A673 (cell line): Measurements from ENCODE around the gene C16orf74. TPM values are rescaled to one million over a fixed set of nuclear protein-coding genes. Genes with fewer than 3 reads are reported as not detected.

ENCODE experiments used
- BruUV-seq: library from RNA; stranded (reverse); fragments of 400-500 nt; replicated peaks from 2 replicates; lab custom pipeline; 2021; lab: Mats Ljungman, UMichigan
- CTCF ChIA-PET: fragments of 300-600 bp; sonication (Branson Sonifier 250); formaldehyde crosslinking; loops from one replicate; lab custom pipeline; 2022; ENCODE audit warnings: antibody characterized with exemption; lab: Charles Lee
- POLR2A ChIA-PET: fragments of 300-600 bp; sonication (Branson Sonifier 250); formaldehyde crosslinking; loops from one replicate; lab custom pipeline; 2022; ENCODE audit warnings: antibody characterized with exemption; ENCODE audit not compliant: low non-redundant PET; lab: Charles Lee
- DNase-seq: peaks from one replicate; pipeline ENCODE4 v3.0.0-alpha.2; 2015; ENCODE audit warnings: low spot score
- H3K27ac ChIP-seq: fragments of 200-600 bp; sonication (generic); 2 replicates; pipeline ENCODE4 v1.5.1; 2016; ENCODE audit warnings: mixed run types, low read depth, mild to moderate bottlenecking, mixed read lengths, antibody characterized with exemption, low read length; ENCODE audit not compliant: poor library complexity, severe bottlenecking
- H3K27me3 ChIP-seq: fragments of 200-600 bp; sonication (generic); replicated peaks from 2 replicates; pipeline ENCODE4 v1.6.1; 2017; ENCODE audit warnings: mixed run types, low read depth, mild to moderate bottlenecking, mixed read lengths, antibody characterized with exemption, low read length; ENCODE audit not compliant: insufficient read depth, poor library complexity
- H3K36me3 ChIP-seq: fragments of 200-600 bp; sonication (generic); 2 replicates; pipeline ENCODE4 v1.6.1; 2016; ENCODE audit warnings: mixed run types, mild to moderate bottlenecking, mixed read lengths, antibody characterized with exemption, low read length; ENCODE audit not compliant: insufficient read depth, poor library complexity, severe bottlenecking
- H3K4me1 ChIP-seq: fragments of 200-600 bp; sonication (generic); 2 replicates; pipeline ENCODE4 v1.6.1; 2017; ENCODE audit warnings: mixed run types, mild to moderate bottlenecking, mixed read lengths, antibody characterized with exemption, low read length; ENCODE audit not compliant: insufficient read depth, poor library complexity, severe bottlenecking
- H3K4me3 ChIP-seq: fragments of 200-600 bp; sonication (generic); 2 replicates; pipeline ENCODE4 v1.5.1; 2016; ENCODE audit warnings: low read depth, mixed run types, mild to moderate bottlenecking, mixed read lengths, low read length; ENCODE audit not compliant: poor library complexity, severe bottlenecking
- H3K9me3 ChIP-seq: fragments of 200-600 bp; sonication (generic); 2 replicates; pipeline ENCODE4 v1.6.1; 2016; ENCODE audit warnings: mixed run types, low read depth, mild to moderate bottlenecking, mixed read lengths, antibody characterized with exemption, low read length; ENCODE audit not compliant: poor library complexity, severe bottlenecking
- CTCF ChIP-seq: fragments of 300-800, 200-600 bp; sonication (generic); conservative IDR thresholded peaks from 2 replicates; pipeline ENCODE4 v1.5.1; 2017; ENCODE audit warnings: low read depth, mild to moderate bottlenecking, antibody characterized with exemption, low read length, moderate library complexity, mixed read lengths
- EZH2 ChIP-seq: fragments of 200-600 bp; sonication (generic); IDR thresholded peaks from 2 replicates; pipeline ENCODE4 v1.6.1; 2017; ENCODE audit warnings: borderline replicate concordance, low read depth, mild to moderate bottlenecking, mixed read lengths, antibody characterized with exemption, low read length; ENCODE audit not compliant: poor library complexity, severe bottlenecking
- intact Hi-C: fragments of 100-400 bp; cut with micrococcal nuclease; formaldehyde crosslinking; loops from one replicate; pipeline ENCODE4 v1.10.0; 2022; ENCODE audit not compliant: unreplicated experiment
- total RNA-seq: library from RNA; stranded (reverse); gene quantifications from 2 replicates; pipeline ENCODE4 v1.2.3, GENCODE V29; 2021

Gene C16orf74
- total RNA-seq, 1 experiment from 2014 or later: 3.8 TPM

GRCh38 chr16:85682516-85682915 is 68.4 kb downstream of the C16orf74 start:
- CTCF ChIA-PET: interaction anchor here (1.6 kb wide), 1 partner anchor 66 kb away, joined by 3 read pairs; no protein-coding TSS in a partner anchor
- Histone ChIP-seq H3K36me3 (peaks cover 69% of the 10 kb centered on the region), H3K4me1 (no peaks in the 10 kb centered on the region), H3K27ac (no peak overlapping the region), H3K27me3 (no peaks in the 10 kb centered on the region), H3K4me3 (no peak overlapping the region), H3K9me3 (no peaks in the 10 kb centered on the region)
- no peak for DNase-seq
- intact Hi-C loops: no loop called here
- POLR2A ChIA-PET: no interaction called here
- no TSS peak for BruUV-seq
- no peak for TF ChIP-seq CTCF
- TF ChIP-seq EZH2: no peak

GRCh38 chr16:85681255-85681654 is 69.6 kb downstream of the C16orf74 start:
- Histone ChIP-seq H3K36me3 (peaks cover 76% of the 10 kb centered on the region), H3K4me1 (no peaks in the 10 kb centered on the region), H3K4me3 (no peak overlapping the region), H3K27ac (no peak overlapping the region), H3K9me3 (no peaks in the 10 kb centered on the region), H3K27me3 (no peaks in the 10 kb centered on the region)
- DNase-seq: no peak
- CTCF ChIA-PET: no interaction called here
- no peak for TF ChIP-seq EZH2
- TF ChIP-seq CTCF: no peak
- BruUV-seq: no TSS peak
- intact Hi-C loops: no loop called here
- POLR2A ChIA-PET: no interaction called here

GRCh38 chr16:85680352-85680944 is 70.4 kb downstream of the C16orf74 start:
- Histone ChIP-seq H3K4me3 (no peak overlapping the region), H3K36me3 (peaks cover 78% of the 10 kb centered on the region), H3K4me1 (no peaks in the 10 kb centered on the region), H3K9me3 (no peaks in the 10 kb centered on the region), H3K27me3 (no peaks in the 10 kb centered on the region), H3K27ac (no peak overlapping the region)
- TF ChIP-seq EZH2: no peak
- TF ChIP-seq CTCF: no peak
- intact Hi-C loops: no loop called here
- no TSS peak for BruUV-seq
- CTCF ChIA-PET: no interaction called here
- no peak for DNase-seq
- POLR2A ChIA-PET: no interaction called here
